ENCODE data around the gene PCSK6. TPM values are rescaled to one million over a fixed set of nuclear protein-coding genes. Genes with fewer than 3 reads are reported as not detected.

The PCSK6 gene
- total and polyA plus RNA-seq, 2 experiments from 2014 or later = 4.8 to 6.4 TPM

- Histone ChIP-seq H3K4me1 (ENCODE audit: low read depth) (peaks cover 10% of the 10 kb centered on the region), H3K9me3 (ENCODE audit: low read depth) (no peaks in the 10 kb centered on the region), H3K27me3 (no peaks in the 10 kb centered on the region), H3K27ac (no peak overlapping the region), H3K4me3 (no peak overlapping the region), H3K36me3 (no peaks in the 10 kb centered on the region)
- DNase-seq (ENCODE audit: low read depth in 1 of 2, low spot score in 1 of 2) = peak in 1 of 2 donors; percentile 9
- TF ChIP-seq, protein P1, sequence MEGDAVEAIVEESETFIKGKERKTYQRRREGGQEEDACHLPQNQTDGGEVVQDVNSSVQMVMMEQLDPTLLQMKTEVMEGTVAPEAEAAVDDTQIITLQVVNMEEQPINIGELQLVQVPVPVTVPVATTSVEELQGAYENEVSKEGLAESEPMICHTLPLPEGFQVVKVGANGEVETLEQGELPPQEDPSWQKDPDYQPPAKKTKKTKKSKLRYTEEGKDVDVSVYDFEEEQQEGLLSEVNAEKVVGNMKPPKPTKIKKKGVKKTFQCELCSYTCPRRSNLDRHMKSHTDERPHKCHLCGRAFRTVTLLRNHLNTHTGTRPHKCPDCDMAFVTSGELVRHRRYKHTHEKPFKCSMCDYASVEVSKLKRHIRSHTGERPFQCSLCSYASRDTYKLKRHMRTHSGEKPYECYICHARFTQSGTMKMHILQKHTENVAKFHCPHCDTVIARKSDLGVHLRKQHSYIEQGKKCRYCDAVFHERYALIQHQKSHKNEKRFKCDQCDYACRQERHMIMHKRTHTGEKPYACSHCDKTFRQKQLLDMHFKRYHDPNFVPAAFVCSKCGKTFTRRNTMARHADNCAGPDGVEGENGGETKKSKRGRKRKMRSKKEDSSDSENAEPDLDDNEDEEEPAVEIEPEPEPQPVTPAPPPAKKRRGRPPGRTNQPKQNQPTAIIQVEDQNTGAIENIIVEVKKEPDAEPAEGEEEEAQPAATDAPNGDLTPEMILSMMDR (IDR thresholded peaks at IDR 0.05; ENCODE audit: low read depth, low read length) = no peak
These were observed 39.8 kb downstream of the PCSK6 start for GRCh38 chr15:101449471-101450402.

DNA sequence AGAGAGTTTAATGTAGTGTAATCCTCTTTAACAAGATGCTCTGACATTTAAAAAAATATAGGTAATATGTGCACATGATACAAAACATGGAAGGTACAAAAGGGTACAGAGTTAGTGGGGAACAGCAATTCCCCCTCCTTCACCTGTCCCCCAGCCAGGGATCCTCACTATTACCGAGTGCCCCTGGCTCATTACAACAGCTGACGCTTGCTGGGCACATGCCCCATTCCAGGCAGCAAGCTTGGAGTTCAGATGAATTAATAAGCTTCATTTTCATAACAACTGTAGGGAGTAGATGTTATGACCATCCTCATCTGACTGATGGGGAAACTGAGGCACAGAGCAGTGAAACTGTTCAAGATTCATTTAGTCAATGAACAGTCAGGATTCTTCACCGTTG is 41.2 kb downstream of the PCSK6 start:
- Histone ChIP-seq H3K27me3 (no peaks in the 10 kb centered on the region), H3K27ac (no peak overlapping the region), H3K4me1 (ENCODE audit: low read depth) (peaks cover 10% of the 10 kb centered on the region), H3K9me3 (ENCODE audit: low read depth) (no peaks in the 10 kb centered on the region), H3K4me3 (no peak overlapping the region), H3K36me3 (no peaks in the 10 kb centered on the region)
- TF ChIP-seq, protein P1 (IDR thresholded peaks at IDR 0.05; ENCODE audit: low read depth, low read length) = no peak
- DNase-seq (ENCODE audit: low read depth in 1 of 2, low spot score in 1 of 2) = no peak

GRCh38 chr15:101447561-101448071 is 41.9 kb downstream of the PCSK6 start:
- no peak for DNase-seq (ENCODE audit: low read depth in 1 of 2, low spot score in 1 of 2)
- TF ChIP-seq, protein P1 (IDR thresholded peaks at IDR 0.05; ENCODE audit: low read depth, low read length) = no peak
- H3K36me3 ChIP-seq = no peaks in the 10 kb centered on the region
- H3K4me1 ChIP-seq (ENCODE audit: low read depth) = peaks cover 10% of the 10 kb centered on the region
- H3K27me3 ChIP-seq = no peaks in the 10 kb centered on the region
- H3K9me3 ChIP-seq (ENCODE audit: low read depth) = no peaks in the 10 kb centered on the region
- H3K4me3 ChIP-seq = no peak overlapping the region
- no peak overlapping the region for H3K27ac ChIP-seq

DNA sequence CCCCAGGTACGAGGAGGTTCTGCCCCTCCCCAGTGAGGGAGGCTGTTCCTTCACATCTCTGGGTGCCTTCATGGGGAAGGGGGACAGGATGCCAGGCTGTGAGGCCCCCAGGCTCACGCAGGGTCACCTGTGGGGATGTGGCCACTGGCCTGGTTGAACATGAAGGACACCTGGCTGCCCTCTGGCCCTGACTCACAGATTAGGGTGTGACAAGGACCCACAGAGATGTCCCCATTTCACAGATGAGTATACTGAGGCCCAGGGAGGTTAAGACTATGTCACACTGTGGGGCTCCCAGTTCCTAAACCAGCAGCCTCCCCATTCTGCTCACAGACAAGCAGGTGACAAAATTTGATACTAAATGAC is 42.4 kb downstream of the PCSK6 start:
- Histone ChIP-seq H3K9me3 (ENCODE audit: low read depth) (no peaks in the 10 kb centered on the region), H3K36me3 (no peaks in the 10 kb centered on the region), H3K27me3 (no peaks in the 10 kb centered on the region), H3K27ac (no peak overlapping the region), H3K4me1 (ENCODE audit: low read depth) (peaks cover 10% of the 10 kb centered on the region), H3K4me3 (no peak overlapping the region)
- TF ChIP-seq, protein P1 (IDR thresholded peaks at IDR 0.05; ENCODE audit: low read depth, low read length) = no peak
- no peak for DNase-seq (ENCODE audit: low read depth in 1 of 2, low spot score in 1 of 2)

GRCh38 chr15:101446518-101447167 is 42.9 kb downstream of the PCSK6 start:
- TF ChIP-seq, protein P1 (IDR thresholded peaks at IDR 0.05; ENCODE audit: low read depth, low read length) = no peak
- Histone ChIP-seq H3K27me3 (no peaks in the 10 kb centered on the region), H3K27ac (no peak overlapping the region), H3K4me3 (no peak overlapping the region), H3K4me1 (ENCODE audit: low read depth) (peaks cover 6% of the 10 kb centered on the region), H3K9me3 (ENCODE audit: low read depth) (no peaks in the 10 kb centered on the region), H3K36me3 (no peaks in the 10 kb centered on the region)
- DNase-seq (ENCODE audit: low read depth in 1 of 2, low spot score in 1 of 2) = no peak

Data from cardiac muscle cell (in vitro differentiated cells and primary cell).